M059J (cell line): Measurements from ENCODE around the gene HOXC5. TPM values are rescaled to one million over a fixed set of nuclear protein-coding genes. Genes with fewer than 3 reads are reported as not detected.

Experiments
- DNase-seq: peaks from one replicate; pipeline ENCODE4 v3.0.0-alpha.2; 2012; ENCODE audit warnings: low read depth
- total RNA-seq: library from RNA; depleted of rRNA; stranded (reverse); fragments of >200 nt; shearing (Covaris generic); gene quantifications from 2 replicates; pipeline ENCODE4 v1.2.3, GENCODE V29; 2014

HOXC5 gene
- total RNA-seq, 1 experiment from 2014 or later = 0.25 TPM

DNA sequence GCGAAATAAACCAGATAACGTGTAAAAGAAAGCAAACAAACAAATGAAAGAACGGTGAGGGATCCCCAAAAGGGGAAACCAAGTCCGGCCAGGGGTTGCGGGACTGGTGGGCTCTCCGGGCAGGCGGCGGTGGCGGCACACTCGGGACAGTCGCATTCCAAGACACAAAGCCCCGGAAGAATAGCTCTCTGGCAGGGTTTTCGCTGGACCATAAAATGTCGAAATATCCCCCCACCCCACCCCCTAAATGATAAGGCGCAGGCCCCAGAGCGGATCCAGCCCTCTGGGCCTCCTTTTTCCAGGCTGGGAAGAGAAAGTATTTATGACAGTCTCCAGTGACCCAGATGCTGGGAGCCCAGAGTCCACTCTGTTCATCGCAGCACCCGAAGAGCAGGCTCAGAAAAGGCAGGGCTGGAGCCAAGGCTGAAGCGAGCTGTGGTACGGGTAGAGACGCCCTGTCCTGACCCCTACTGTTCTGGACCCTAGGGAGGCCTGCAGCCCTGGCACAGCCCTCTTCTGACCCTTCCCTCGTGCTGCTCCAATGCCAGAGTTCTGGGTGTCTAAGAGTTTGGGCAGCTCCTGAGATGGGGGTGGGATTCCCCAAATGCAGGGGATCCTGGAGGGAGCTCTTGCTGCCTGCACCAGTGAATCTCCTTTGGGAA, 26.2 kb upstream of the HOXC5 start:
- DNase-seq = no peak

- no peak for DNase-seq
These were observed 25.2 kb upstream of the HOXC5 start for GRCh38 chr12:54007538-54008259.

DNA sequence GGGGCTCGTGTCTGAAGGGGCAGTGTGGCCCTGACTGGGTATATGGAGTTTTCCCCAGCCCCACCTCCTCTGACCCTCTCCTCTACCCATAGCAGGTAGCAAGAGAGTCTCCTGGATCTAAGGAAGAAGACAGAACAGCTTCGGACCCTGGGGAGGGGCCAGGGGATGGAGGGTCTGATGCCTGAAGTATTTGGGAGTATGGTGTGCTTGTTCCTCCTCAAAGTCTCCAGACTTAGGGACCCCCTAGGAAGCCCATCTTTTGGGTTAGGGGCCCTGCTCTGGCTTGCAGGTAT, 24.6 kb upstream of the HOXC5 start:
- DNase-seq = no peak

GRCh38 chr12:54009171-54010052, 23.4 kb upstream of the HOXC5 start:
- DNase-seq = peak; percentile 43

DNA sequence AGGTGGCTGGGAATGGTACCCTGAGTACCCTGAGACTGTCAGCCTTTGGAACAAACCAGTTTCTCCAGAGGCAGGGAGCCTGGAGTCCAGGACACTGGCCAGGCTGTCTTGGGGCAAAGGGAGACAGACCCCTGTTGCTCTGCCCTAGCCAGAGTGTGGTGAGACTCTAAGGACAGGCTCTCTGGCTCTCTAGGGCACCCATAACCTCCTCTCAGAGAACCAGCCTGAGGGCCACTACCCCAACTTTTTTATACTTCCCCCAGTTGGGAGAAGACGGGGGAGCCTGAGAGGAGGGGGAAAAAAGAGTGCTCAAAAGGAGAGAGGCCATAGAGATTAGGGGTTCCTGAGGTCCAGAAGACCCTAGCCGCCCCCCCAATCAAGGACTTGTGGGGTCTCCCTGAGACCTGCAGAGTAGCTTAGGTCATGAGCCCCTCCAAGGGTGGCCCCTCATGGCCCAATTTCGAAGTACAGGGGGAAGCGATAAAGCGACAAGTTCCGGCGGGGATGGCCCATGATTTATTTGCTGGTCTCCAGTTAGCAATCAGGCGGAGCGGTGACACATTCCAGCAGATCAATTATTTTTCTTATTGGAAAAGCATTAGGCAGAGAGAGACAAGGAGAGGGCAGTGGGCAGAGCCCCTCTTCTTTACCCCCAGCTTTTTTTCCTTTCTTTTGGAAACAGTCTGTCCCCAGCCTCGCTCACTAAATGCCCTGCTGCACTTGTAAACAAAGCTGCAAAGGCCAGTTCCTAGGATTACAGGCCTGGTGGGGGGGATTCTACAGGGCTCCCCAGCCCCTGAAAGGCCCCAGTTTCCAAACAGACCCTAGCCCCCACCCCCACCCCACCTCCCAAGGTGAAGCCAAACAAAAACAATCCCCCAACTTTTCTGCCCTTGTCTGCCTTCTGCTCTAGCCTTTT, 22.5 kb upstream of the HOXC5 start:
- no peak for DNase-seq

GRCh38 chr12:54010972-54011664, 21.7 kb upstream of the HOXC5 start:
- DNase-seq = no peak

DNA sequence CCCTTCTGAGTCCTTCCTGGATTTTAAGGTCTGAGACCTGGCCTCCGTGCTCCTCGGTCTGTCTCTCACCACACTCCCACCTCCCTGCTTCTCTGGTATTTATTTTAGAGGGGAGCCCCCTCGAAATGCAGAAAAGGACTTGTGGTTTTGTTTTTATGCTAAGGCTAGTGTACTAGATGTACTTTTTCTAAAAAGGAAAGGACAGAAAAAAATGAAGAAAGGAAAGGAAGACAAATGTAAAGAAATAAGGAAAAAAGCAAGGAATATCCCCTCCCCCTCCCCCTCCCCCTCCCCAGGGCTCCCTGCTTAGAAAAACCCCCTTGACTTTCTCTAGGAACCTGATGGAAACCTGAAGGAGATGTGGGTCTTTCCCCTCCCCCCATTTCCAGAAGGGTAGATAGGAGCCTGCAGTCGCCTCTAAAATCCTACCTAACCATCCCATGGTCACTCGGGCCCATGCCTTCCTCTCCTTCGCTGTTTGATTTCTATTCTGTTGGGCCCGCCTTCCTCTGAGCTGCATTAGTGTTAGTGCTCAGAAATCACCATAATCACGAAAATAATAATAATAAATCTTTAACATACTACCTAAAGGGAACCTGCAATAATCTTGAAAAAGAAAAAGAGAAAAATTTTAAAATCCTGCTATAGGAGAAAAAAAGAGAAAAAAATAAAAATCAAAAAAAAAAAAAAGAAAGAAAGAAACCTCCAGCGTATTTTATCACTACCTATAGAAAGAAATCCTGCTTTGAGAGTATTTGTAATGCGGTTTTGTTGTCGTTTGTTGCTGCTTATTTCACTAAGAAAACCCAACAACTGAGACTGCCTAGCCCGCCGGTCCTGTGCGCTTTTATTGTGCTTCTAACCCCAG, 21.0 kb upstream of the HOXC5 start:
- no peak for DNase-seq

- DNase-seq = no peak
These were observed 20.0 kb upstream of the HOXC5 start for GRCh38 chr12:54012631-54013409.

DNA sequence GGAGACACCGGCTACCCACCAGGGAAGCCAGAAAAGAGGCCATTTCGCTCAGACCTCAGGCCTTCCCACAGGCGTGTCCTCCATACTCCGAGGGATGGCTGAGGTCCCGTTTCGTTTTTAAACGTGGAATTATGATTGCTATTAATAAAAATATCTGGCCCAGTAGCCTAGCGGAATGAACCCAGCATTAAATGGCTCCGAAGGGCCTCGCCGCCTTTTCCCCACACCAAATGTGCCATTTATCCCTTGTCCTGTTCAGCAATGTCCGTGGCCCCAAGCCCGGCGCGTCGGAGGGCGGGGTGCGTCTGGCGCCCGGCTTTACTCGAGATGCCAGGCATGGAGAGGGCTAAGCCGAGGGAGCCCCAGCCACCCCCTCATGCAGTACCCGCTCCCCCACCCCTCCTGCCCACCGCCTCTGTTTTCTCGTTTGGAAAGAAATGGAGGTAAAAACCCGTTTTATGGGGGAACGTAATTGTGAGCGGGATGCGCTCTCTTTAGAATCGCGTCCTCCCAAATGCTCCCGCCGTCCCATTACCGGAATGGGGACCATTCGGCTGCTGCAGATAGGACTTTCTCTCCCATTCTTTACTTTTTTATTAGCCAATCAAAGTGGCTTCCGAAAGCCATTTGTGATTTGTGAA, 18.4 kb upstream of the HOXC5 start:
- DNase-seq = no peak

GRCh38 chr12:54015018-54015931, 17.6 kb upstream of the HOXC5 start:
- DNase-seq = no peak

GRCh38 chr12:54016051-54016450, 16.8 kb upstream of the HOXC5 start:
- DNase-seq = no peak

GRCh38 chr12:54016478-54016964, 16.3 kb upstream of the HOXC5 start:
- DNase-seq = peak; percentile 92

DNA sequence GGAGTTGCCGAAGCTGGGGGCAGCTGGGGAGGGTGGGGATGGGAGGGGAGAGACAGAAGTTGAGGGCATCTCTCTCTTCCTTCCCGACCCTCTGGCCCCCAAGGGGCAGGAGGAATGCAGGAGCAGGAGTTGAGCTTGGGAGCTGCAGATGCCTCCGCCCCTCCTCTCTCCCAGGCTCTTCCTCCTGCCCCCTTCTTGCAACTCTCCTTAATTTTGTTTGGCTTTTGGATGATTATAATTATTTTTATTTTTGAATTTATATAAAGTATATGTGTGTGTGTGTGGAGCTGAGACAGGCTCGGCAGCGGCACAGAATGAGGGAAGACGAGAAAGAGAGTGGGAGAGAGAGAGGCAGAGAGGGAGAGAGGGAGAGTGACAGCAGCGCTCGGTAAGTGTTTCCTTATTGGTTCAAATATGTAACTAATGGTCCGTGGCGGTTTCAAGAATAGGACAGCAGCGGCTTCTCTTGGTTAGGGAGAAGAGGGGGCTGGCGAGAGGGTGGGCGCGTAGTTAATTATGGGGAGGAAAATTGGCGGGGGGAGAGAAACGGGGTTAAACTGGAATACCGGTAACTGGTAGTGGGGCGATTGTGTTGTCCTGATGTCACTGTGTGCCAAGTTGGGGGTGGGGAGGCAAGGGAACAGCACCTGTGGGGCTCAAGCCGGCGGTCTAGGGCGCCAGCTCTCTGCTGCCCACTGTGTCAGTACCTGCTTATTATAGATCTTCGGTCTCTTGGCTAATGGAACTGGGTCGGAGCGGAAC, 15.6 kb upstream of the HOXC5 start:
- DNase-seq = peak; percentile 76

- peak; percentile 95 for DNase-seq
These were observed 14.9 kb upstream of the HOXC5 start for GRCh38 chr12:54017878-54018467.

GRCh38 chr12:54018468-54018984, 14.3 kb upstream of the HOXC5 start:
- peak; percentile 74 for DNase-seq
